Bronchial epithelial cell (primary cell): Measurements from ENCODE around the gene CYB5R4. TPM values are rescaled to one million over a fixed set of nuclear protein-coding genes. Genes with fewer than 3 reads are reported as not detected.
"Not testable (repeated sequence)": the region's sequence is repeated elsewhere in the genome, so short reads cannot be mapped to it uniquely, and the experiment has no call there.

Experiments
- DNase-seq: peaks from one replicate; pipeline ENCODE4 v3.0.0-alpha.2; 2010; ENCODE audit warnings: low read depth
- FAIRE-seq: peaks from 2 replicates; lab custom pipeline; 2011; peaks lifted over from hg19 to GRCh38; lab: Jason Lieb, UNC
- H3K27me3 ChIP-seq: 2 replicates; pipeline ENCODE4 v1.5.1; 2011; ENCODE audit warnings: low read length; ENCODE audit not compliant: control insufficient read depth, insufficient read depth
- H3K36me3 ChIP-seq: 2 replicates; pipeline ENCODE4 v1.5.1; 2011; ENCODE audit warnings: low read length; ENCODE audit not compliant: control insufficient read depth, insufficient read depth
- H3K4me3 ChIP-seq: 2 replicates; pipeline ENCODE4 v1.5.1; 2011; ENCODE audit warnings: mild to moderate bottlenecking, low read depth, low read length, control low read depth
- total RNA-seq: library from RNA; depleted of rRNA; stranded (reverse); fragments of >200 nt; gene quantifications from 2 replicates; pipeline ENCODE4 v1.2.1, GENCODE V29; 2014
- TF ChIP-seq, protein P1 (sequence below): IDR thresholded peaks from 2 replicates; pipeline ENCODE4 v1.5.1; 2011; ENCODE audit warnings: mild to moderate bottlenecking, moderate library complexity, low read length, control low read depth, inconsistent platforms; ENCODE audit not compliant: insufficient read depth, severe bottlenecking

Gene CYB5R4
- total RNA-seq, 1 donor from 2014 or later, result 4.7 TPM

DNA sequence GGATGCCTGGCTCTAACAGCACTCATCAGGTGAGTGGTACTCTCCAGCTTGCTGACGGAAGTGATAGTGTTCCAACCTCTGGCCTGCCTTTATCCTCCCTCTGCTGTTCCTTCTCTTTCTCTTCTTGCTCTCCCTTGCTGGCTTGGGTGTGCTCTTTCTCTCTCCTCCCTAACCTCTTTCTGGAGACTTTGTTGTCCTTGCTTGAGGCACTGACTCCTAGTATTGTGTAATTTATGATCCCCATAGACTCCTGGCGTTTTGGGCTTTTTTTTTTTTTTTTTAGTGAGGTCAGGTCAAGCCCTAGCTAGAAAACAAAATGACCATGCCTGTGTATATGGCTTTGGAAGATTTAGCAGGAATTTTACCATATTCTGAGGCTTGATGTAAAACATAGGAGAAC lies 89.4 kb downstream of the CYB5R4 start:
- no peak overlapping the region for H3K4me3 ChIP-seq
- no peaks in the 10 kb centered on the region for H3K36me3 ChIP-seq
- TF ChIP-seq, protein P1, sequence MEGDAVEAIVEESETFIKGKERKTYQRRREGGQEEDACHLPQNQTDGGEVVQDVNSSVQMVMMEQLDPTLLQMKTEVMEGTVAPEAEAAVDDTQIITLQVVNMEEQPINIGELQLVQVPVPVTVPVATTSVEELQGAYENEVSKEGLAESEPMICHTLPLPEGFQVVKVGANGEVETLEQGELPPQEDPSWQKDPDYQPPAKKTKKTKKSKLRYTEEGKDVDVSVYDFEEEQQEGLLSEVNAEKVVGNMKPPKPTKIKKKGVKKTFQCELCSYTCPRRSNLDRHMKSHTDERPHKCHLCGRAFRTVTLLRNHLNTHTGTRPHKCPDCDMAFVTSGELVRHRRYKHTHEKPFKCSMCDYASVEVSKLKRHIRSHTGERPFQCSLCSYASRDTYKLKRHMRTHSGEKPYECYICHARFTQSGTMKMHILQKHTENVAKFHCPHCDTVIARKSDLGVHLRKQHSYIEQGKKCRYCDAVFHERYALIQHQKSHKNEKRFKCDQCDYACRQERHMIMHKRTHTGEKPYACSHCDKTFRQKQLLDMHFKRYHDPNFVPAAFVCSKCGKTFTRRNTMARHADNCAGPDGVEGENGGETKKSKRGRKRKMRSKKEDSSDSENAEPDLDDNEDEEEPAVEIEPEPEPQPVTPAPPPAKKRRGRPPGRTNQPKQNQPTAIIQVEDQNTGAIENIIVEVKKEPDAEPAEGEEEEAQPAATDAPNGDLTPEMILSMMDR, result no peak
- DNase-seq, result no peak
- H3K27me3 ChIP-seq, result no peaks in the 10 kb centered on the region
- no peak for FAIRE-seq

DNA sequence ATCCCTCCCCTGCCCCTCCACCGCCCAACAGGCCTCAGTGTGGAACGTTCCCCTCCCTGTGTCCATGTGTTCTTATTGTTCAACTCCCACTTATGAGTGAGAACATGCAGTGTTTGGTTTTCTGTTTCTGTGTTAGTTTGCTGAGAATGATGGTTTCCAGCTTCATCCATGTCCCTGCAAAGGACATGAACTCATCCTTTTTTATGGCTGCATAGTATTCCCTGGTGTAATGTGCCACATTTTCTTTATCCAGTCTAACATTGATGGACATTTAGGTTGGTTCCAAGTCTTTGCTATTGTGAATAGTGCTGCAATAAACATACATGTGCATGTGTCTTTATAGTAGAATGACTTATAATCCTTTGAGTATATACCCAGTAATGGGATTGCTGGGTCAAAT lies 91.9 kb downstream of the CYB5R4 start:
- H3K4me3 ChIP-seq, FAIRE-seq, H3K36me3 ChIP-seq, DNase-seq, H3K27me3 ChIP-seq: not testable (repeated sequence)

DNA sequence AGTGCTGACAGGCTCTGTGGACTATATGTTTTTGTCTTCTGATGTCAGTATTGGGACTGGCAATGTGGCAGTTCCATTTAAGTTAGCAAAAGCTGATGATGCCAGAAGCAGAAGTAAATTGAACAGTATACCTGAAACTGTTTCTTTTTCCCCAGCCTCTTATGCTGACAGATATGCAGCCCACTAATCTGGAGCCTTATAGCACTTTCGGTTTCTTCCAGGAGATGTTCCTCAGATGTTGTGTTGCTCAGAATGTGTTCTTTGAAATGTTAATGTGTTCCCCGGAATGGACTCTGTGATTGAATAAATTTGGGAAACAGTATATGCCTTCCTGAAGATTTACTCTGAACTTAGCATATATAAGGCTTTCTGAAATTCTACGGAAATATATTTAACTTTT lies 93.3 kb downstream of the CYB5R4 start:
- H3K27me3 ChIP-seq, result no peaks in the 10 kb centered on the region
- FAIRE-seq (no peak), DNase-seq (no peak)
- no peak overlapping the region for H3K4me3 ChIP-seq
- TF ChIP-seq, protein P1, result no peak
- no peaks in the 10 kb centered on the region for H3K36me3 ChIP-seq

DNA sequence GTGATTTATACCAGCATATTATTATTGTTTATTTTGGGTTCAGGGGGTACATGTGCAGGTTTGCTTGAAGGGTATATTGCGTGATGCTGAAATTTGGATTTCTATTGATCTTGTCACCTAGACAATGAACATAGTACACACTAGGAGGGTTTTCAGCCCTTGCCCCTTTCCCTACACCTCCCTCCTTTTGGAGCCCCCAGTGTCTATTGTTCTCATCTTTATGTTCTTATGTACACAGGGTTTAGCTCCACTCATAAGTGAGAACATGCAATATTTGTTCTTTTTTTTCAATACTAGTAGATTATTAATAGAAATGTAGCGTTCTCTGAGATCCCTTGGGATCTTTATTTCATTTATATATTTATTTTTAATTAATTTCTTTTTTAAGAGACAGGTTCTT lies 94.9 kb downstream of the CYB5R4 start:
- TF ChIP-seq, protein P1, result no peak
- Histone ChIP-seq H3K36me3 (peaks cover 1% of the 10 kb centered on the region), H3K4me3 (no peak overlapping the region), H3K27me3 (no peaks in the 10 kb centered on the region)
- FAIRE-seq, result no peak
- DNase-seq, result no peak

DNA sequence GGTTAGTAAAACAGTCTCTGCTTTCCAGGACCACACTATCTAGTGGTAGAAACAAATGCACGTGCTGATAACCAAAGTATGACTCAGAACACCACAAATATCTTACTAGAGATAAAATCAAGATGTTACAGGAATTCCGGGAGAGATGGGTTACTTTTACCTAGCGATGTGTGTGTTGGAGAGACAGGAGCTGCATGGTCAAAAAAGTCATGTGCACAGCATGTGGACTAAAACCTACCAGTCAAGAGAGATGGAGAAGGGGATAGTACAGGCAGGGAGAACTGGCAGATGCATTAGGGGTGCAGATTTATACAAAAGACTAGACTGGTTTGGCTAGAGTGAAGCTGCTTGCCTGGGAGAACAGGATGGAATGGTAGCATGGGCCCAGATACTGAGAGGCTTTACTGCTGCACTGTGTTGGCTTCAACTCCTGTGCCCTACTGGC lies 98.8 kb downstream of the CYB5R4 start:
- TF ChIP-seq, protein P1, result no peak
- DNase-seq (no peak), FAIRE-seq (peak; percentile 52)
- H3K36me3 ChIP-seq, result peaks cover 1% of the 10 kb centered on the region
- H3K4me3 ChIP-seq, result no peak overlapping the region
- H3K27me3 ChIP-seq, result no peaks in the 10 kb centered on the region

DNA sequence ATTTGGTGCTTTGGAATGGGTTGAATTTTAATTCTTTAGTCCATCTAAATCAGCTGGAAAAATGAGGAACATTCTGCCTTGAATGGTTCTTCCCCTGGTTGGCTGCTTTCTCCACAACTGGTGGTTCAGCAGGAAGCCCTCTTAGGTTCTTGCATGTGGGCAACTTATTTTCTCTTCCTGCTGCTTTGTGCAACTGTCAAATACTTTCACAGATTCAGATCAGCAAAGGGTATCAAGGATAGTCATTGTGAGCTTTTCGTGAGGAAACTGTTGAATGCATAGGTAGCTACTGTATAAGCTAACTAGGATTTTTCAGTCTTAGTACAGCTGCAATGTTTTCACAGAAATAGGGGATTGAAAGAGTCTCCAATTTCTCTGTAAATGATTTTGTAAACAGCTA lies 101.2 kb downstream of the CYB5R4 start:
- TF ChIP-seq, protein P1, result no peak
- DNase-seq, result no peak
- Histone ChIP-seq H3K4me3 (no peak overlapping the region), H3K27me3 (no peaks in the 10 kb centered on the region), H3K36me3 (peaks cover 1% of the 10 kb centered on the region)
- no peak for FAIRE-seq
